ENCODE measurements around the gene FADS1. TPM values are rescaled to one million over a fixed set of nuclear protein-coding genes. Genes with fewer than 3 reads are reported as not detected.

Gene FADS1
- total RNA-seq, 1 donor from 2014 or later: 24.1 TPM

DNA sequence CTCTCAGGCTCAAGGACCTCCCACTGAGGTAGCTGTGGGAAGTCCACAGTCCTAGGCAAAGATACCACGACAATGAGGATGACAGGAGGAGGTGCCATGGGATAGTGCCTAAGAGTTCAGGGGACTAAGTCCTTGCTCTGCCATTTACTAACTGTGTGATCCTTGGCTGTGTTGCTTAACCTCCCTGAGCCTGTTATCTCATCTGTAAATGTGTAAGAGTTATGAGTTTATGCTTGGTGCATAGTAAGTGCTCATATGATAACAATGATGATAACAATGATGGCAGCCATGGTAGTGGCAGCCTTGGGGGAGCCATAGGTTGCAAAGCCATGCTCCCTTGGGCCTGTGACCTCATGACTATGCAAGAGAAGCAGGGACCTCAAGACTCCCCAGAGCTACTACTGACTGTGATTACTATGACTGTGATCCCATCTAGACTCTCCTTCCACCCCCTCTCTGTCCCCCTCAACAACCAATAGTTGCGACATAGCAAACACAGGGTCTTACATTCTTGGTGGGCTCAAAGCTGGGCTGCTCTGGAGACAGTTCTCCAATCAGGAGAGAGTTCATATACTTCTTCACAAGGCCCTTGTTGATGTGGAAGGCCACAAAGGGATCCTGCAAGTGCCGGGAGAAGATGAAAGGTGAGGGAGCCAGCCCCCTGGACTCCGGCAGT is 3.9 kb downstream of the FADS1 start:
- Histone ChIP-seq H3K9me3 (replicated peaks) (no peaks in the 10 kb centered on the region), H3K27me3 (ENCODE audit: low read depth) (no peaks in the 10 kb centered on the region), H3K27ac (replicated peaks) (no peak overlapping the region), H3K4me1 (peaks cover 31% of the 10 kb centered on the region), H3K4me3 (no peak overlapping the region), H3K36me3 (peaks cover 46% of the 10 kb centered on the region)
- intact Hi-C loops (cut with micrococcal nuclease): no loop called here
- TF ChIP-seq, protein P1, sequence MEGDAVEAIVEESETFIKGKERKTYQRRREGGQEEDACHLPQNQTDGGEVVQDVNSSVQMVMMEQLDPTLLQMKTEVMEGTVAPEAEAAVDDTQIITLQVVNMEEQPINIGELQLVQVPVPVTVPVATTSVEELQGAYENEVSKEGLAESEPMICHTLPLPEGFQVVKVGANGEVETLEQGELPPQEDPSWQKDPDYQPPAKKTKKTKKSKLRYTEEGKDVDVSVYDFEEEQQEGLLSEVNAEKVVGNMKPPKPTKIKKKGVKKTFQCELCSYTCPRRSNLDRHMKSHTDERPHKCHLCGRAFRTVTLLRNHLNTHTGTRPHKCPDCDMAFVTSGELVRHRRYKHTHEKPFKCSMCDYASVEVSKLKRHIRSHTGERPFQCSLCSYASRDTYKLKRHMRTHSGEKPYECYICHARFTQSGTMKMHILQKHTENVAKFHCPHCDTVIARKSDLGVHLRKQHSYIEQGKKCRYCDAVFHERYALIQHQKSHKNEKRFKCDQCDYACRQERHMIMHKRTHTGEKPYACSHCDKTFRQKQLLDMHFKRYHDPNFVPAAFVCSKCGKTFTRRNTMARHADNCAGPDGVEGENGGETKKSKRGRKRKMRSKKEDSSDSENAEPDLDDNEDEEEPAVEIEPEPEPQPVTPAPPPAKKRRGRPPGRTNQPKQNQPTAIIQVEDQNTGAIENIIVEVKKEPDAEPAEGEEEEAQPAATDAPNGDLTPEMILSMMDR (IDR thresholded peaks at IDR 0.05; ENCODE audit: borderline replicate concordance): no peak
- DNase-seq: no peak

DNA sequence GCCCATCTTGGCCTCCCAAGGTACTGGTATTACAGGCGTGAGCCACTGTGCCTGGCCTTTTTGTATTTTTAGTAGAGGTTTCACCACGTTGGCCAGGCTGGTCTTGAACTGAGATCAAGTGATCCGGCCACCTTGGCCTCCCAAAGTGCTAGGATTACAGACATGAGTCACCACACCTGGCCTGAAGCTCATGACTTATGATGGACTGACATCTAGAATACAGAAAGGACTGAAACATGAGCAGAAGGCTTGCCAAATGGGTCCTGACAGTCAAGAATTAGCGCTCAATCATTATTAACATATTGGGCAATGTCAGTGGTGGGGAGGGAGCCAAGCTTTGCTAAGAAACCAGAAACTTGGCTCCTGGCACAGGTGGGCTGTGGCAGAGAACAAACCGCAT is 5.0 kb downstream of the FADS1 start:
- TF ChIP-seq, protein P1 (IDR thresholded peaks at IDR 0.05; ENCODE audit: borderline replicate concordance): no peak
- no peak for DNase-seq
- Histone ChIP-seq H3K4me3 (no peak overlapping the region), H3K9me3 (replicated peaks) (no peaks in the 10 kb centered on the region), H3K27me3 (ENCODE audit: low read depth) (no peaks in the 10 kb centered on the region), H3K27ac (replicated peaks) (no peak overlapping the region), H3K36me3 (peaks cover 46% of the 10 kb centered on the region), H3K4me1 (peaks cover 23% of the 10 kb centered on the region)
- intact Hi-C loops (cut with micrococcal nuclease): no loop called here

DNA sequence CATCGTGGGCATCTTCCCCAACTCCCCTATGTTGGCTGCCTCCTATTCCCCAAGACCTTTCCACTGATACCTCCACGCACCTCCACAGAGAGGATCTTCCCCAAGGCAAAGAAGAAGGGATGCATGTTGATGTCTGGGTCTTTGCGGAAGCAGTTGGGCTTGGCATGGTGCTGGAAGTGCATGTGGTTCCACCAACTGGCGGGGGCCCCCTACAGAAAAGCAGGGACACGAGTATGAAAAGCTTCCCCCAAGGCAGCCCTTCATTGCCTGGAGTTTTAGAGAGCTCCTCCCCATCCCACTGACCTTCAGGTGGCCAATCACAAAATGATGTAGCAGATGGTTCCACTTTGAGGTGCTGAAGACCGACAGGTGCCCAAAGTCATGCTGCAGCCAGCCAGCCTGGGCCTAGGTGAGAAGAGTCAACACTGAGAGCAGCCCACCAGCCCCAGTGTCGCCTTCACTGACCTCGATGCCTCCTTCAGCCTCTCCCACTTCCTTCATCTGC is 6.1 kb downstream of the FADS1 start:
- TF ChIP-seq, protein P1 (IDR thresholded peaks at IDR 0.05; ENCODE audit: borderline replicate concordance): no peak
- intact Hi-C loops (cut with micrococcal nuclease): no loop called here
- no peak for DNase-seq

DNA sequence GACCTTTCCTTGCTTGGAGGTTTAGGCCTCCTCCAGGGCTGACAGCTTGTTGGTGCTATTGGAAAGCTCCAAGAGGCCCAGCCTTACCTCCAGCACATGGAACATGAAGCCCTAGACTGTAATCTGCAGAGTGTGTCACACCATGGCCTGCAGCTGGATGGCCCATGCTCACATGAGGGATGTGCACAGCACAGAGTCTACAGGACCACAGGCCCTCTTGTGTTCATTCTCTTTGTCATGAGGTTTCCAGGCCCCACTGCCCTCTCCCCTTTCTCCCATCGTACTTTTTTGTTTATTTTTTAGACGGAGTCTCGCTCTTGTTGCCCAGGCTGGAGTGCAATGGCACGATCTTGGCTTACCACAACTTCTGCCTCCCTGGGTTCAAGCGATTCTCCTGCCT is 10.0 kb downstream of the FADS1 start:
- TF ChIP-seq, protein P1 (IDR thresholded peaks at IDR 0.05; ENCODE audit: borderline replicate concordance): no peak
- intact Hi-C loops (cut with micrococcal nuclease): no loop called here
- H3K9me3 ChIP-seq (replicated peaks): no peaks in the 10 kb centered on the region

More for the DNA sequence above, 6.1 kb downstream of the FADS1 start:
- Histone ChIP-seq H3K4me1 (peaks cover 12% of the 10 kb centered on the region), H3K9me3 (replicated peaks) (no peaks in the 10 kb centered on the region), H3K36me3 (peaks cover 51% of the 10 kb centered on the region), H3K27me3 (ENCODE audit: low read depth) (no peaks in the 10 kb centered on the region), H3K4me3 (no peak overlapping the region), H3K27ac (replicated peaks) (no peak overlapping the region)

DNA sequence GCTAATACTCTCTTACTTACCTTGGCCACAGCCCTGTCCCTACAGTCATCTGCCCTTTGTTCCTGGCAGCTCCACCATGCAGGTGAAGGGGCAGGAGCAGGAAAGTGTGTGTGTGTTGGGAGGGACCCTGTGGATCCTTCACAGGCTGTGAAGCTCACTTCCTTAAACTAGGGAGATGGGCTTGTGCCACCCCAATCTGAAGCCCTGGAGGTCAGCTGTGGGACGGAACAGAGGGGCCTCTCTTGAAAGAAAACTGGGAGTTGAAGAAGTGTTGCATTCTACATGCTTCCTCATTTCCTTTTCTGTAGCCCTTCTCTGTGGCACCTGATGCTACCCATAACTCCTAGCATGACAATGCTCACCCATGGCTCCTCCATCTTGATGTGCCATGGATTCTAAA is 11.7 kb downstream of the FADS1 start:
- no peak overlapping the region for H3K27ac ChIP-seq (replicated peaks)
- intact Hi-C loops (cut with micrococcal nuclease): no loop called here
- TF ChIP-seq, protein P1 (IDR thresholded peaks at IDR 0.05; ENCODE audit: borderline replicate concordance): no peak
- H3K36me3 ChIP-seq: peaks cover 71% of the 10 kb centered on the region
- H3K27me3 ChIP-seq (ENCODE audit: low read depth): no peaks in the 10 kb centered on the region
- no peak overlapping the region for H3K4me3 ChIP-seq
- H3K9me3 ChIP-seq (replicated peaks): no peaks in the 10 kb centered on the region
- H3K4me1 ChIP-seq: peaks cover 6% of the 10 kb centered on the region
- no peak for DNase-seq

More for the DNA sequence above, 10.0 kb downstream of the FADS1 start:
- Histone ChIP-seq H3K27ac (replicated peaks) (no peak overlapping the region), H3K36me3 (peaks cover 79% of the 10 kb centered on the region), H3K4me1 (peaks cover 6% of the 10 kb centered on the region), H3K27me3 (ENCODE audit: low read depth) (no peaks in the 10 kb centered on the region), H3K4me3 (no peak overlapping the region)
- no peak for DNase-seq

Measured in left ventricle myocardium inferior (tissue), 1 donor.